NCI-H1694 treated with DMSO at 0.1 percent for 48 hours (cell line): ENCODE results near the gene STARD13.

ENCODE experiments used
- DNase-seq: peaks from one replicate; lab custom pipeline; 2025; lab: John Stamatoyannopoulos, UW

Gene STARD13

GRCh38 chr13:33112766-33113165 lies 172.8 kb downstream of the STARD13 start:
- no peak for DNase-seq

- no peak for DNase-seq
Observed at GRCh38 chr13:33111414-33112110, 174.0 kb downstream of the STARD13 start.

GRCh38 chr13:33110713-33111413 lies 174.7 kb downstream of the STARD13 start:
- DNase-seq: no peak

GRCh38 chr13:33110386-33110712 lies 175.2 kb downstream of the STARD13 start:
- DNase-seq: no peak

- no peak for DNase-seq
Observed at GRCh38 chr13:33109801-33110200, 175.8 kb downstream of the STARD13 start.

GRCh38 chr13:33109271-33109697 lies 176.3 kb downstream of the STARD13 start:
- no peak for DNase-seq

GRCh38 chr13:33108620-33109019 lies 176.9 kb downstream of the STARD13 start:
- no peak for DNase-seq

- no peak for DNase-seq
Observed at GRCh38 chr13:33107361-33107760, 178.2 kb downstream of the STARD13 start.

- no peak for DNase-seq
Observed at GRCh38 chr13:33106656-33107360, 178.7 kb downstream of the STARD13 start.

GRCh38 chr13:33105387-33106005 lies 180.1 kb downstream of the STARD13 start:
- DNase-seq: no peak

GRCh38 chr13:33103457-33103856 lies 182.1 kb downstream of the STARD13 start:
- no peak for DNase-seq

GRCh38 chr13:33101835-33102234 lies 183.7 kb downstream of the STARD13 start:
- DNase-seq: no peak

GRCh38 chr13:33100886-33101285 lies 184.7 kb downstream of the STARD13 start:
- no peak for DNase-seq

- no peak for DNase-seq
Observed at GRCh38 chr13:33099860-33100259, 185.7 kb downstream of the STARD13 start.

GRCh38 chr13:33096886-33097605 lies 188.5 kb downstream of the STARD13 start:
- DNase-seq: no peak

- no peak for DNase-seq
Observed at GRCh38 chr13:33092073-33092987, 193.2 kb downstream of the STARD13 start.

- no peak for DNase-seq
Observed at GRCh38 chr13:33091415-33091774, 194.2 kb downstream of the STARD13 start.

GRCh38 chr13:33090755-33091414 lies 194.7 kb downstream of the STARD13 start:
- no peak for DNase-seq

- DNase-seq: no peak
Observed at GRCh38 chr13:33089311-33089710, 196.2 kb downstream of the STARD13 start.

GRCh38 chr13:33087790-33088189 lies 197.8 kb downstream of the STARD13 start:
- DNase-seq: no peak
